GM20000 (cell line): ENCODE measurements around the gene ARHGEF12.

Source experiments
- DNase-seq: peaks from one replicate; pipeline ENCODE4 v3.0.0; 2012; ENCODE audit warnings: low spot score
- CTCF ChIP-seq: IDR thresholded peaks from 2 replicates; pipeline ENCODE4 v1.5.1; 2012; ENCODE audit warnings: mild to moderate bottlenecking, control low read depth; ENCODE audit errors: extremely low read depth, missing control alignments

Gene ARHGEF12

GRCh38 chr11:120342678-120343077 lies 6.5 kb downstream of the ARHGEF12 start:
- DNase-seq, result no peak

GRCh38 chr11:120343429-120343828 lies 7.2 kb downstream of the ARHGEF12 start:
- DNase-seq, result peak; percentile 75
- no peak for TF ChIP-seq CTCF

More at GRCh38 chr11:120342678-120343077, 6.5 kb downstream of the ARHGEF12 start:
- TF ChIP-seq CTCF, result no peak

GRCh38 chr11:120344302-120345004 lies 8.2 kb downstream of the ARHGEF12 start:
- peak; percentile 57 for DNase-seq
- no peak for TF ChIP-seq CTCF

- TF ChIP-seq CTCF, result no peak
- no peak for DNase-seq
Observed at GRCh38 chr11:120346233-120346632, 10.0 kb downstream of the ARHGEF12 start.

GRCh38 chr11:120350637-120351036 lies 14.4 kb downstream of the ARHGEF12 start:
- TF ChIP-seq CTCF, result no peak
- no peak for DNase-seq

- no peak for DNase-seq
- TF ChIP-seq CTCF, result no peak
Observed at GRCh38 chr11:120352405-120352804, 16.2 kb downstream of the ARHGEF12 start.

GRCh38 chr11:120354068-120354467 lies 17.9 kb downstream of the ARHGEF12 start:
- no peak for DNase-seq
- no peak for TF ChIP-seq CTCF
